Right lobe of liver (tissue), 4 donors: ENCODE results near the gene HHATL.

Experiments used
- CTCF ChIP-seq, 4 donors: fragments of 200-600 bp in 3 of 4; fragments of 450-650 bp in 1 of 4; IDR thresholded peaks; one replicate each; pipeline versions ENCODE4 v1.5.1 to v1.8.0; 2016 to 2022; ENCODE audit warnings: antibody characterized with exemption in 4 of 4, mild to moderate bottlenecking in 2 of 4
- POLR2A ChIP-seq: fragments of 450-650 bp; IDR thresholded peaks from one replicate; pipeline ENCODE4 v1.6.1; 2017; ENCODE audit warnings: antibody characterized with exemption, mild to moderate bottlenecking
- donor health status: DM: no; HTN: no; CAD: no.
- donor health status: DM: no; HTN: no; CAD: no.
- donor health status: DM: no; HTN: yes; CAD: no.

- TF ChIP-seq CTCF (IDR thresholded peaks at IDR 0.05), result no peak
- no peak for TF ChIP-seq POLR2A
Measured at GRCh38 chr3:42720126-42720525, 17.5 kb upstream of the HHATL start.
